A549 (cell line): ENCODE measurements around the gene NANS.

Source experiments
- CEBPB ChIP-seq, 2 experiments: fragments of >200 bp in 1 of 2; sonication (Bioruptor Twin) in 1 of 2; formaldehyde crosslinking in 1 of 2; IDR thresholded peaks; 2 replicates each; pipeline ENCODE4 v1.6.1; 2012 to 2016
- CHD4 ChIP-seq: fragments of 200-600 bp; sonication (generic); IDR thresholded peaks from 2 replicates; pipeline ENCODE4 v1.6.1; 2016; ENCODE audit warnings: antibody characterized with exemption, mild to moderate bottlenecking, borderline replicate concordance
- EP300 ChIP-seq, 2 experiments: fragments of >200 bp; sonication (Bioruptor Twin); formaldehyde crosslinking; IDR thresholded peaks; 2 replicates in 1 of 2; 3 replicates in 1 of 2; pipeline ENCODE4 v1.6.1; 2016 to 2017
- KDM1A ChIP-seq: fragments of 200-600 bp; sonication (generic); IDR thresholded peaks from 2 replicates; pipeline ENCODE4 v1.6.1; 2016; ENCODE audit warnings: low read depth, mild to moderate bottlenecking
- PBX3 ChIP-seq: IDR thresholded peaks from 2 replicates; pipeline ENCODE4 v1.6.1; 2012
- POLR2A ChIP-seq: IDR thresholded peaks from 2 replicates; pipeline ENCODE4 v1.6.1; 2012; ENCODE audit warnings: mild to moderate bottlenecking, low read length
- POLR2AphosphoS2 ChIP-seq: conservative IDR thresholded peaks from 2 replicates; pipeline ENCODE4 v1.6.1; 2012; ENCODE audit warnings: low read length, improper control_type of control experiment, inconsistent platforms
- RNF2 ChIP-seq: fragments of 200-600 bp; sonication (generic); IDR thresholded peaks from 2 replicates; pipeline ENCODE4 v1.6.1; 2016; ENCODE audit warnings: low read depth, mild to moderate bottlenecking, antibody characterized with exemption, moderate library complexity, borderline replicate concordance
- USF2 ChIP-seq: fragments of 450-650 bp; IDR thresholded peaks from 2 replicates; pipeline ENCODE4 v1.6.1; 2014; ENCODE audit warnings: antibody characterized with exemption
- TF ChIP-seq, protein P1 (sequence below): fragments of >200 bp; sonication (Bioruptor Twin); formaldehyde crosslinking; IDR thresholded peaks from 3 replicates; pipeline ENCODE4 v1.5.1; 2016
- TF ChIP-seq, protein P2 (sequence below): fragments of 200-600 bp; sonication (generic); IDR thresholded peaks from 2 replicates; pipeline ENCODE4 v1.6.1; 2016; ENCODE audit warnings: antibody characterized with exemption, mild to moderate bottlenecking, moderate library complexity

DNA sequence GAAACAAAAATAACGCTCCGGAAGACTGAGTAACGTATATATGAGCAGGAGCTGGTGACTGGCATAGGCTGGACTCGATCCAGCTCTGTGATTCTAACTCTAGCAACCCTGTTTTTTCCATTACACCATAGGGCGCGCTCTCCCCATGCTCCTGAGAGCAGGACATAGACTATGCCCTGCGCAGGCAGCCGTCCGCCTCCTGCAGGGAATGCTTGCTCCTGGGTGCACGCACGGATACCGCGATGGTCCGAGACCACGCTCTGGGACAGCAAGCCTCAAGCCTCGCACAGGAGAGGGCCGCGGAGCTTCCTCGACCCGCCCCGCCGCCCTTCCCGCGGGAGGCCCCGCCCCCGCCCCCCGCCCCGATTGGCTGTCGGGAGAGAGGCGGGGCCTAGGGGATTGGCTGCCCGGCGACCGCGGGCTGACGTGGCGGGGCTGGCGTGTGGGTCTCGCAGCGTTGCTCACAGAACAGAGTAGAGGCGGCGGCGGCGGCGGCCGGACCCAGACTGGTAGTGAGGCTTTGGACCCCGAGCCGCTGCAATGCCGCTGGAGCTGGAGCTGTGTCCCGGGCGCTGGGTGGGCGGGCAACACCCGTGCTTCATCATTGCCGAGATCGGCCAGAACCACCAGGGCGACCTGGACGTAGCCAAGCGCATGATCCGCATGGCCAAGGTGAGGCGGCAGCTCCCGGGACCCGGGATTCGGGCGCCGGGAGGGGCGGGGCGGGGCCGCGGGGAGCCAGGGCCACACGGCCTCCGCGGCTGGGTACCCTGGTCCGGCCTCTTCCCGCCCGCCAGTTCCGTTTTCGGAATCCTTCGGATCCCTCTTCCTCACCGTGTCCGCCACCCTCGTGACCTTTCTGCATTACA is at the start of gene NANS:
- TF ChIP-seq POLR2AphosphoS2: no peak
- peak; percentile 92 for TF ChIP-seq POLR2A
- TF ChIP-seq EP300 (IDR thresholded peaks at IDR 0.05): no peak
- TF ChIP-seq USF2: no peak
- TF ChIP-seq, protein P1, sequence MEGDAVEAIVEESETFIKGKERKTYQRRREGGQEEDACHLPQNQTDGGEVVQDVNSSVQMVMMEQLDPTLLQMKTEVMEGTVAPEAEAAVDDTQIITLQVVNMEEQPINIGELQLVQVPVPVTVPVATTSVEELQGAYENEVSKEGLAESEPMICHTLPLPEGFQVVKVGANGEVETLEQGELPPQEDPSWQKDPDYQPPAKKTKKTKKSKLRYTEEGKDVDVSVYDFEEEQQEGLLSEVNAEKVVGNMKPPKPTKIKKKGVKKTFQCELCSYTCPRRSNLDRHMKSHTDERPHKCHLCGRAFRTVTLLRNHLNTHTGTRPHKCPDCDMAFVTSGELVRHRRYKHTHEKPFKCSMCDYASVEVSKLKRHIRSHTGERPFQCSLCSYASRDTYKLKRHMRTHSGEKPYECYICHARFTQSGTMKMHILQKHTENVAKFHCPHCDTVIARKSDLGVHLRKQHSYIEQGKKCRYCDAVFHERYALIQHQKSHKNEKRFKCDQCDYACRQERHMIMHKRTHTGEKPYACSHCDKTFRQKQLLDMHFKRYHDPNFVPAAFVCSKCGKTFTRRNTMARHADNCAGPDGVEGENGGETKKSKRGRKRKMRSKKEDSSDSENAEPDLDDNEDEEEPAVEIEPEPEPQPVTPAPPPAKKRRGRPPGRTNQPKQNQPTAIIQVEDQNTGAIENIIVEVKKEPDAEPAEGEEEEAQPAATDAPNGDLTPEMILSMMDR: no peak
- TF ChIP-seq CHD4: no peak
- no peak for TF ChIP-seq CEBPB (IDR thresholded peaks at IDR 0.05)
- no peak for TF ChIP-seq KDM1A
- TF ChIP-seq PBX3: no peak
- no peak for TF ChIP-seq RNF2
- TF ChIP-seq, protein P2, sequence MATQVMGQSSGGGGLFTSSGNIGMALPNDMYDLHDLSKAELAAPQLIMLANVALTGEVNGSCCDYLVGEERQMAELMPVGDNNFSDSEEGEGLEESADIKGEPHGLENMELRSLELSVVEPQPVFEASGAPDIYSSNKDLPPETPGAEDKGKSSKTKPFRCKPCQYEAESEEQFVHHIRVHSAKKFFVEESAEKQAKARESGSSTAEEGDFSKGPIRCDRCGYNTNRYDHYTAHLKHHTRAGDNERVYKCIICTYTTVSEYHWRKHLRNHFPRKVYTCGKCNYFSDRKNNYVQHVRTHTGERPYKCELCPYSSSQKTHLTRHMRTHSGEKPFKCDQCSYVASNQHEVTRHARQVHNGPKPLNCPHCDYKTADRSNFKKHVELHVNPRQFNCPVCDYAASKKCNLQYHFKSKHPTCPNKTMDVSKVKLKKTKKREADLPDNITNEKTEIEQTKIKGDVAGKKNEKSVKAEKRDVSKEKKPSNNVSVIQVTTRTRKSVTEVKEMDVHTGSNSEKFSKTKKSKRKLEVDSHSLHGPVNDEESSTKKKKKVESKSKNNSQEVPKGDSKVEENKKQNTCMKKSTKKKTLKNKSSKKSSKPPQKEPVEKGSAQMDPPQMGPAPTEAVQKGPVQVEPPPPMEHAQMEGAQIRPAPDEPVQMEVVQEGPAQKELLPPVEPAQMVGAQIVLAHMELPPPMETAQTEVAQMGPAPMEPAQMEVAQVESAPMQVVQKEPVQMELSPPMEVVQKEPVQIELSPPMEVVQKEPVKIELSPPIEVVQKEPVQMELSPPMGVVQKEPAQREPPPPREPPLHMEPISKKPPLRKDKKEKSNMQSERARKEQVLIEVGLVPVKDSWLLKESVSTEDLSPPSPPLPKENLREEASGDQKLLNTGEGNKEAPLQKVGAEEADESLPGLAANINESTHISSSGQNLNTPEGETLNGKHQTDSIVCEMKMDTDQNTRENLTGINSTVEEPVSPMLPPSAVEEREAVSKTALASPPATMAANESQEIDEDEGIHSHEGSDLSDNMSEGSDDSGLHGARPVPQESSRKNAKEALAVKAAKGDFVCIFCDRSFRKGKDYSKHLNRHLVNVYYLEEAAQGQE: peak; percentile 81
